SU-DHL-6 (cell line): Measurements from ENCODE around the gene CETN3.

Source experiments
- CTCF ChIP-seq: fragments of 200-600 bp; sonication (generic); IDR thresholded peaks from one replicate; pipeline ENCODE4 v1.5.1; 2017; ENCODE audit warnings: antibody characterized with exemption, mild to moderate bottlenecking, low read length, moderate library complexity; ENCODE audit not compliant: insufficient read depth, poor library complexity, severe bottlenecking
- EZH2phosphoT487 ChIP-seq: fragments of 200-600 bp; sonication (generic), shearing (Covaris generic); conservative IDR thresholded peaks from 2 replicates; pipeline ENCODE4 v1.6.1; 2018; ENCODE audit warnings: mild to moderate bottlenecking, antibody characterized with exemption, low read length, moderate library complexity, mixed read lengths

GRCh38 chr5:90438100-90438499 is 28.5 kb upstream of the CETN3 start:
- TF ChIP-seq CTCF (no peak), EZH2phosphoT487 (no peak)
